CD4-positive, alpha-beta T cell treated with Interleukin-17A for 1 hour (primary cell): ENCODE measurements around the gene NOTUM.
A peak's percentile ranks its signal among the peaks of the same experiment; 100 is the strongest.

ENCODE experiments used
- DNase-seq: peaks from one replicate; pipeline ENCODE4 v3.0.0-alpha.2; 2020

NOTUM gene

GRCh38 chr17:81961087-81961511, at the start of gene NOTUM:
TSS of gene NOTUM (minus strand) at chr17:81961187. CDS start at chr17:81960909, 278 bp downstream.
- DNase-seq = peak; percentile 25

GRCh38 chr17:82009413-82009812, 48.4 kb upstream of the NOTUM start:
- no peak for DNase-seq

DNA sequence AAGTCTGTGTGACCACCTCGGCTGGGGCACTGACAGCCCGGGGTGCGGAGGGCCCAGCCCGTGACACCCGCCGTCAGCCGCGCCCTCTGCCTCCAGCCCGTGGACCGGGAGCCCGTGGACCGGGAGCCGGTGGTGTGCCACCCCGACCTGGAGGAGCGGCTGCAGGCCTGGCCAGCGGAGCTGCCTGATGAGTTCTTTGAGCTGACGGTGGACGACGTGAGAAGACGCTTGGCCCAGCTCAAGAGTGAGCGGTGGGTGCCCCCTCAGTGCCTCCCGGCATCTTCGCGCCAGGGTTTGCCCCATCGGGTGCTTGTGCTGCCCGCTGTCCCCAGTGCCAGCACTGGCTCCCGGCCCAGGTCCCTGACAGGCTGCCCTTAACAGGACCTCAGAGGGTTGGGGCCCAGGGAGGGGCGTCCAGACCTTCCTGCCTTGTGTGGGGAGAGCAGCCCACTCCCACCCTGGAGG, 48.0 kb upstream of the NOTUM start:
- DNase-seq = no peak

- DNase-seq = no peak
These were observed 47.4 kb upstream of the NOTUM start for GRCh38 chr17:82008258-82008940.

DNA sequence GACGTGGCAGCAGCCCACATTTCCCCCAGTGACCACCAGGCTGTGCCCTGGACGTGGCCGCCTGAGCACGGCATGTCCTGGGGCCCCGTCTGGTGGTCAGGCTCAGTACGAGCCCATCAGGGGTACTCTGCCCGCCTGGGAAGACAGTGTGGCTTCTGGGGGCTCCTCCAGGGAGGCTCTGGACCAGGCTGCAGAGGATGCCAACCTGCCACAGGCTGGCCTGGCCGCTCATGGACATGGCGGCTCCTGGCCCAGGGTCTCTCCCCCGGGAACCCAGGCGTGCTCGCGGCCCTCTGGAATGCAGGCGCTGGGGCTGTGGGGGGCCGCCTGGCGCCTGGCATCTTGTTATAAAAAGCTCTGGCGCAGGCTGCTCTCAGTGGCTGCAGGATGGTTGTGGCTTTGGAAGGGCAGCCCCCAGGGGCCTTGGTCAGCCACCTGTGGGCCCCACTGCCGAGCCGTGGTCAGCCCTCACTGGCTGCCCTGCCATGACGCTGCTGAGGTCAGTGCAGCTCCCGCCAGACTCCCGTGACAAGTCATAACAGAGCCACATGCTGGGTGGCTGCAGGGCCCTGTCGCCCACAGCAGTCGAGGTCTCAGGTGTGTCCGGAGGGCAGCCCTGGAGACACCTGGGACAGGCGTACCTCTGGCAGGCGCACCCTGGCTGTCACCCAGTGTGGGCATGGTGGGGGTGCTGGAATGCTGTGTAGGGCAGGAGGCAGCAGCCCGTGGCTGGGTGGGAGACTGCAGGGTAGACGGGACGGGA, 46.7 kb upstream of the NOTUM start:
- DNase-seq = no peak

DNA sequence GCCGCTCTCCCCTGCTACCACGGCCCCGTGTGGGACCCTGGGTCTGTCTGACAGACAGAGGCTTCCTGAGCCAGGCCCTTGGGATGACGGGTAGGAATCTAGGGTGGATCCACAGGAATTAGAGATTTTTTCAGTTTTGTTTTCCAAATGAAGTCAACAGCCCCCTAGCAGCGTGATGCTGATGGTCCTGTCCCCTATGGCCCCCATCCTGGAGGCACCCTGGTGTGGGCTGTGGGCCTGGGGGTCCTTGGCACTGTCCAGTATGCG, 46.2 kb upstream of the NOTUM start:
- DNase-seq = no peak

GRCh38 chr17:82006468-82007227, 45.7 kb upstream of the NOTUM start:
- no peak for DNase-seq

DNA sequence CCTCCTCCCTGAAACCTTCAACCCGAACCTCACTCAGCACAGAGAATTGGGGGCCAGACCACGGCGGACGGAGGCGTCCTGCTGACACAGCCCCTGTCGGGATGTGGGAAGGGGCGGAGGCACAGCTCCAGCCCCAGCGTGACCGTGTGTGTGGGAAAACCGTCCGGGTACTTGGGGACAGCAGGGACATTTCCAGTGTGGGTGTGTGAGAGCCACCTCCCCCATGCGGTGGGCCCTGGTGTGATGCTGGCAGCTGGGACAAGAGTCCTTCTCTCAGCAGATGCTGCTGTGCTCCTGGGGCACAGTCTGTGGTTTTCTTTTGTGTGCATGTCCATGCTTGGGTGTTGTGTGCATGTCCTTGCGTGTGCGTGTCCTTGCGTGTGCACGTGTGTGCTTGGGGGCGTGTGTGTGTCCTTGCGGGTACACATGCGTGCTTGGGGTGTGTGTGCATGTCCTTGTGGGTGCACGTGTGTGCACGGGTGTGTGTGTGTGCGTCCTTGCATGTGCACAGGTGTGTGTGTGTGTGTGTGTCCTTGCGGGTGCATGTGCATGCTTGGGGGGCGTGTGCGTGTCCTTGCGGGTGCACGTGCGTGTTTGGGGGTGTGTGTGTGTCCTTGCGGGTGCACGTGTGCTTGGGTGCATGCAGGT, 44.8 kb upstream of the NOTUM start:
- no peak for DNase-seq

DNA sequence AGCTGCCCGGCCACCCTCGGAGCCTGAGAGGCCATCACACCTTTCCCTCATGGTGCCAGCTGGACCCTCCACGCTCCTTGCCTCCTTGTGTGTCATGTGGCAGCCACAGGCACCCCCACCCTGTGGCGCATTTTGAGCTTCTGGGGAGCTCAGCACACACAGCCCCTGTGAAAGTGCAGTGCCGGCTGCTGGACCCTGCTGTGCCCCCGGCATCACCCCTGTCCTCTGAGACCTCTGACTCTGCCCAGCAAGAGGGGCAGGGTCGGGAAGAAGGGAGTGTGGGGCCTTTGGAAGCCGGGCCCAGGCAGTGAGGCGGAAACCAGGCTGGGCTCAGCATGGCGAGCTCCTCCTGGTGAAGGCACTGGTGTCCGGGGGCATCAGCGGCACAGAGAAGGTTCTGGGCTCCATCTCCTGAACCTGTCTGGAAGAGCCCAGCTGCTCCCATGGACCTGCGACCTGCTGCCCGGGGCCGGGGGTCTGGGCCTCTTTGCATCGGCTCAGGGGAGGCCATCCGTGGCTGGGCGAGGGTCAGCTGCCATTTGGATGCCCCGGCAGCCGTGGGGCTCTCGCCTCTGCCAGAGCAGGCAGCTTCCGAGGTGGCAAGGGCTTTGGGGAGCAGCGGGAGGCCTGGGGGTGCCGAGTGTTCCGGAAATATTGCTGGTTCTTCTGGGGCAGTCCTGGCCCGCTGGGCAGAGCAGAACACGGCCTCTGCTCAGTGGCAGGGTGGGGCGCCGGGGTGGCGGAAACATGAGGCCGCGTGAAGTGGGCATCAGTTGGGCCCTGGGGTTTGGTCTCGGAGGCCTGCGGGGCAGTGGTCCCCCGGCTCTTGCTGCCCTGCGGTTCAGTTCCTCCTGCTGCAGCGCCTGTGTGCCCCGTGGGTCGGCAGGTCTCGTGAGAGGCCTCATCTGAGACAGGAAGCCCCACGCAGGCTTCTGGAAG, 43.8 kb upstream of the NOTUM start:
- DNase-seq = no peak

DNA sequence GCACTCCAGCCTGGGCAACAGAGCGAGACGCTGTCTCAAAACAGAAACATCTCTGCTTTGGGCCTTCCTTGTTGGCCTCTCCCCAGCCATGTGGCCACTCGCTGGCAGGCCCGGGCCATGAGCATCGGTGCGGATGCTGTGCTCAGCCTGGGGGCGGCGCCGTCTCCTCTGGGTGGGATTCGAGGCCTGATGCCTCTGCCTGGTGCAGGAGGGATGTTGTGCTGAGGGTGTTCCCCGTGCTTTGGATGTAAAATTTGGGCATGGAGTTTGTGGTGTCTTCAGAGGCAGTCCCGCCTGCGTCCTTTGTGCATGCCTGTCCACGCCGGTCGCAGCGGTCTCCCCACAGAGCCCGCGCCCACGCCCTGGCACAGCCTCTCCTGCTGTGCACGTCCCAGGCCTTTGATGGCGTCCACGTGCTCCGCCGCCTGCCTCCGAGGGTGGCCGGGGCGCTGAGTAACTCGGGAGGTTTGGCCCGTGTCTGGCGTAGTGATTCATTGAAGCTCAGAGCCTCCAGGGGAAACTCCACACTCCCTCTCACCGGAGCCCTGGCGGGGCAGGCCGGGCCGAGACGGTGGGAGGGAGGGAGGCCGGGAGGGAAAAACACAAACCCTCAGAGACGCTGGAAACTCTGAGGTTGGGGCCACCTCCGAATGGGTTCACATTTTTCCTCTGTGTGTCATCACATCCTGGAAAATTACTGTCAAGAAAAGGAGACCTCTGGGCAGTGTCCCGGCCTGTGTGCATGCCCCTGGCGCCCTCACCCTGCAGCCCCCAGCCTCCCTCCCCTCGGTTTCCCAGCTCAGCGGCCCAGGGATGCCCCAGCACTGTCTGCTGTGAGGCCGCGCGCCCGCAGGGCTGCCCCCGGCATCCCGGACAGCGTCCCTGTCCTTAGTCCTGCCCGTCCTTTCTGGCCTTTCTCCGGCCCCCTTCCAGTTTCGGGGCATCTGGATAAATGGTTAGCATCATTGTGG, 42.7 kb upstream of the NOTUM start:
- DNase-seq = no peak

DNA sequence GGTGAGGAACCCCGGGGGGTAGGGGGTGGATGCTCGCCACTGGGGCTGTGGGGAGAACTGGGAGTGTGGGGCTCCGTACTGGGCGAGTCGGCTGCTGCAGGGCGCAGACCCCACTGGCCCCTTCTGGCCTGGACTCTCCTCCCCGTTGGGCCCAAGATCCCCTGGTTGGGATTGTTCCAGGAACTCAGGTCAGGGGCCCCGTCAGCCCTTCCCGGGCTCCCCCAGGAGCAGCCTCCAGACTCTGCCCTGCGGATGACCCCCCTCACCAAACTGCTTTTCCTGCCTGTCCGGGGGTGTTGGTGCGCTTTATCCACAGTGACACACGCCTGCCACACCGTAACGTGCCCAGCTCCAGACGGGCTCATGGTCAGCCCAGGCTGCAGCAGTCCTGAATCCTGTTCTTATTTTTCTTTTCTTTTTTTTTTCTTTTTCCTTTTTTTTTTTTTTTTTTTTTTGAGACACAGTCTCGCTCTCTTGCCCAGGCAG, 40.6 kb upstream of the NOTUM start:
- DNase-seq = no peak

- DNase-seq = no peak
These were observed 40.0 kb upstream of the NOTUM start for GRCh38 chr17:82000803-82001570.

GRCh38 chr17:81999976-82000802, 39.2 kb upstream of the NOTUM start:
- no peak for DNase-seq

- no peak for DNase-seq
These were observed 38.6 kb upstream of the NOTUM start for GRCh38 chr17:81999587-81999975.

DNA sequence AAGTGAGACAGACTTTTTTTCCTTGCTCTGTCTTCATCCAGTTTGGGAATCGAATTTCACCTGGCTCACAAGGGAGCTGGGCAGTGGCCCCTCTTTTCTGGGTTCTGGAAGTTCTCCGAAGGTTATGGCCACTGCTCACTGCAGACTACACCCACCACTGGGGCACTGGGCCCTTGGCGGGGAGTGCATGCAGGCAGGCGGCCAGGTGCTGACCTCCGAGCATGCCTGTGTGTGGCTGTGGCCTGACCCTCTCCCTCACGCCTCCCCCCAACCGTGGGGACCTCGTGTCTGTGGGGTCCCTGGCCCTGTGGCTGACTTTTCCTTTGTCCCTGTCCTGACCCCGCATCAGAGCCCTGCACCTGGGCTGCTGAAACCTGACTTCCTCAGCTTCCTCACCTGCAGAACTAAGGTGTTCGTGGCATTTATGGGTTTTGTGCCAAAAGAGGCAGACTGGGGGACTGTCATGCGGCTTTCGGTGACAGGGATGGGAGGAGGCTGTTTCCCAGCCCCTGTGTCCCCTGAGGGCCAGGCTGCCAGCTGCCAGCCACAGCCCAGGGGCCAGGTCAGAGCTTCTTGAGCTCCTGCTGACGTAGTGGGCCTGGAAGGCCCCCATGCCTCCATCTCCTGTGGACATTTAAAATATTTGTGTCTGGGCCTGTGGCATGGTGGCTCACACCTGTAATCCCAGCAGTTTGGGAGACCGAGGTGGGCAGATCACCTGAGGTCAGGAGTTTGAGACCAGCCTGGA, 37.9 kb upstream of the NOTUM start:
- DNase-seq = no peak

GRCh38 chr17:81998212-81998611, 37.2 kb upstream of the NOTUM start:
- DNase-seq = no peak

- DNase-seq = no peak
These were observed 35.9 kb upstream of the NOTUM start for GRCh38 chr17:81996757-81997441.
